Neuron (in vitro differentiated cells): ENCODE data around the gene LRRN1.
"Not testable (repeated sequence)": the region's sequence is repeated elsewhere in the genome, so short reads cannot be mapped to it uniquely, and the experiment has no call there.

Experiments used
- H2AFZ ChIP-seq: one replicate; pipeline ENCODE4 v1.6.1; 2013; ENCODE audit warnings: low read depth, mild to moderate bottlenecking, inconsistent platforms, low read length, moderate library complexity
- H3K27me3 ChIP-seq: one replicate; pipeline ENCODE4 v1.6.1; 2013; ENCODE audit warnings: low read length; ENCODE audit not compliant: insufficient read depth
- H3K36me3 ChIP-seq: one replicate; pipeline ENCODE4 v1.6.1; 2013; ENCODE audit warnings: low read length; ENCODE audit not compliant: insufficient read depth
- H3K4me1 ChIP-seq: one replicate; pipeline ENCODE4 v1.6.1; 2013; ENCODE audit warnings: low read length; ENCODE audit not compliant: insufficient read depth
- H3K4me3 ChIP-seq: 2 replicates; pipeline ENCODE4 v1.5.1; 2013; ENCODE audit warnings: mild to moderate bottlenecking, low read length, moderate library complexity
- H3K9me3 ChIP-seq: one replicate; pipeline ENCODE4 v1.6.1; 2013; ENCODE audit warnings: low read length

LRRN1 gene

DNA sequence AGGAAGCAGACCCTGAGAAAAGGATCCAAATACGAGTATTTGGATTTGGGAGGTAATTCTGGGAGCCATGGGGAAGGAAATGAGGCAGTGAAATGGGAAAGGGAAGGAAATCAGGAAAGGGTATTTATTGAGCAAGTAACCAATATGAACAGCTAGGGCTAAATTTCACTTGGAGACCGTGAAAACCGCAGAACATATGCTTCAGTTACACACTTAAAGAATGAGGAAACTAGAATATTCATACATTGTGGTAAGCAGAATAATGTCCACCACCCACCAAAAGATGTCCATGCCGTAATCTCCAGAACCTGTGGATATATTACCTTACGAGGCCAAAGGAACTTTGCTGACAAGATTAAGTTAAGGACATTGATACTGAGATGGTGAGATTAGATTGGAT, 63.3 kb downstream of the LRRN1 start:
- no peaks in the 10 kb centered on the region for H3K9me3 ChIP-seq
- no peaks in the 10 kb centered on the region for H3K27me3 ChIP-seq
- no peak overlapping the region for H2AFZ ChIP-seq
- H3K36me3 ChIP-seq = no peaks in the 10 kb centered on the region
- no peak overlapping the region for H3K4me3 ChIP-seq
- no peaks in the 10 kb centered on the region for H3K4me1 ChIP-seq

DNA sequence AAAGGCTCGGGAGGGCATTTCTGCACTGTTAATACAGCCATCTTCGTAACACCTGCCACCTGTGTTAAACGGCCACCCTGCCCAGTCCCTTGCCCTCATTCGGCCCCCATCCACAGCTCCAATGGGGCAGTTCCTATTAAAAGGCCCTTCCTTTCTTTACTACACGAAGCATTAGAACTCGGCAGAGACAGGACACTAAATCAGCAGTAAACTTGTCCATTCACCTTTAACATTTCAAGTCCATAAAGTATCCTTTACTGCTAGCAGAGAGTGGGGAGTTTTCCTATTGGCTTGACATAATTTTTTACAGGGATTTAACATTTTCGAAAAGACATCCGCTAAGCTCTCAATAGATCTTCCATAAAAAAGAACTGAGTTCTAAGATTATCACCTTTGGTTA, 76.3 kb downstream of the LRRN1 start:
- H3K4me1 ChIP-seq = no peaks in the 10 kb centered on the region
- no peaks in the 10 kb centered on the region for H3K9me3 ChIP-seq
- no peak overlapping the region for H2AFZ ChIP-seq
- no peaks in the 10 kb centered on the region for H3K36me3 ChIP-seq
- H3K4me3 ChIP-seq = no peak overlapping the region
- H3K27me3 ChIP-seq = no peaks in the 10 kb centered on the region

DNA sequence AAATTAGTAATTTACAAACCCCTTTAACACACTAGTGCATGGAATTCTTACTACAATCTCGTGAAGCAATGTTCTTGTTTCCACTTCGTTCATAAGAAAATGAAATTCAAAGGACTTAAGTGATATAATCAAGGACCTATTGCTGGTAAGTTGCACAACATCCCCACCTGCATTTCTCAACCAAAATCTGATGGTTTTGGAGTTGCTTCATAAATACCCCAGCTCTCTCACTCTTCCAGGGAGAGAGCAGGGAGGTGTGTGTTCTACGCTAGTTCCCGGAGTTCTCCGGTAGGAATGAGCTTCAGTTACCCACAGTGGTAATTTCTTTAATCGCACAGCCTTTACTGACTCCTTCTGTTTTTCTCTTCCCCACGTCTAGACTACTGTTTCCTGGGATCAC, 81.8 kb downstream of the LRRN1 start:
- Histone ChIP-seq H3K27me3 (no peaks in the 10 kb centered on the region), H3K4me3 (no peak overlapping the region), H2AFZ (no peak overlapping the region), H3K4me1 (no peaks in the 10 kb centered on the region), H3K9me3 (no peaks in the 10 kb centered on the region), H3K36me3 (no peaks in the 10 kb centered on the region)

DNA sequence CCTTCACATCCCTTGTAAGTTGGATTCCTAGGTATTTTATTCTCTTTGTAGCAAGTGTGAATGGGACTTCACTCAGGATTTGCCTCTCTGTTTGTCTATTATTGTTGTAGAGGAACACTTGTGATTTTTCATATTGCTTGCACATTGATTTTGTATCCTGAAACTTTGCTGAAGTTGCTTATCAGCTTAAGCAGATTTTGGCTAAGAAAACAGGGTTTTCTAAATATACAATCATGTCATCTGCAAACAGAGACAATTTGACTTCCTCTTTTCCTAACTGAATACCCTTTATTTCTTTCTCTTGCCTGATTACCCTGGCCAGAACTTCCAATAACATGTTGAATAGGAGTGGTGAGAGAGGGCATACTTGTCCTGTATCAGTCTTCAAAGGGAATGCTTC, 88.1 kb downstream of the LRRN1 start:
- H3K27me3 ChIP-seq, H3K36me3 ChIP-seq, H3K9me3 ChIP-seq, H3K4me3 ChIP-seq, H2AFZ ChIP-seq, H3K4me1 ChIP-seq: not testable (repeated sequence)

DNA sequence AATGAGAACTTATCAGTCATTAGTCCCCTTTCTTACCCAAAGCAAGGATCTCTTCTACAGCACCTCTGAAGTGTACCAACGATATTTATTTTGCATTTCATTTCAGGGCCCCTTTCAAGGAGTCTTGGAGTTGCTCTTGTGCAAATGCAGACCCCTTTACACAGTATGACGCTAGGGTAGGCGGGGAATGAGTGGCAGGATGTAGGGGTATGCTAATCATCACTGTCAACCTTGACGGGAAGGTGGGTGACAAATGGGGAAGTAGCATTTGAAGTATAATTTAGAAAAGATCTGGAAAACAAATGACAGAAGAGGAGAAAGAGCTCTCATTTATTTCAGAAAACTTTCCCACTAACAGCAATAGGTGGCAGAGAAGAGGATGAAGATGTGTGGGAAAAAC, 94.4 kb downstream of the LRRN1 start:
- Histone ChIP-seq H2AFZ (no peak overlapping the region), H3K4me3 (no peak overlapping the region), H3K4me1 (no peaks in the 10 kb centered on the region), H3K27me3 (no peaks in the 10 kb centered on the region), H3K36me3 (no peaks in the 10 kb centered on the region), H3K9me3 (no peaks in the 10 kb centered on the region)
